GM12875 (cell line): ENCODE measurements around the gene CDH4.

Experiments used
- H3K4me3 ChIP-seq: one replicate; pipeline ENCODE4 v1.5.1; 2011; ENCODE audit warnings: low read depth, low read length, control low read depth
- TF ChIP-seq, protein P1 (sequence below): IDR thresholded peaks from 2 replicates; pipeline ENCODE4 v1.5.1; 2011; ENCODE audit warnings: low read depth, mild to moderate bottlenecking, control low read depth, inconsistent platforms, low read length, moderate library complexity, borderline replicate concordance; ENCODE audit not compliant: insufficient read depth

Gene CDH4

DNA sequence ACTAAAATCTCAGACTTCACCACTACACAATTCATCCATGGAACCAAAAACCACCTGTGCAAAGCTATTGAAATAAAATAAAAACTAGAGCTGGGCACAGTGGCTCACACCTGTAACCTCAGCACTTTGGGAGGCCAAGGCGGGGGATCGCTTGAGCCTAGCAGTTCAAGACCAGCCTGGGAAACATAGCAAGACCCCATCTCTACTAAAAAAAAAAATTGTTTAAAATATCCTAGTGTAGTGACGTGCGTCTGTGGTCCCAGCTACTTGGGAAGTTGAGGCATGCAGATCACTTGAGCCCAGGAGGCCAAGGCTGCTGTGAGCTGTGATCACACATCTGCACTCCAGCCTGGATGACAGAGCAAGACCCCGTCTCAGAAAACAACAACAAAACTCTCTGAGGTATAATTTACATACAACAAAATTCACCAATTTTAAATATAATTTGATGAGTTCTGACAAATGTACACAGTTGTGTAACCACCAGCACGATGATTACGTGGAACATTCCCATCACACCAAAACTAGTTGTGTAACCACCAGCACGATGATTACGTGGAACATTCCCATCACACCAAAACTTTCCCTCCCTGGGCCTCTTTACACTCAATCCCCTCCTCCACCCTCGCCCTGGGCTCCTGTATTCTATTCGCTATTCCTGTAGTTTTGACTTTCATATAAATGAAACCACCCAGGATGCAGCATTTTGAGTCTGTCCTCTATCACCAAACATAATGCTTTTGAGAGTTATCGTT is 706.1 kb downstream of the CDH4 start:
- no peak overlapping the region for H3K4me3 ChIP-seq
- TF ChIP-seq, protein P1, sequence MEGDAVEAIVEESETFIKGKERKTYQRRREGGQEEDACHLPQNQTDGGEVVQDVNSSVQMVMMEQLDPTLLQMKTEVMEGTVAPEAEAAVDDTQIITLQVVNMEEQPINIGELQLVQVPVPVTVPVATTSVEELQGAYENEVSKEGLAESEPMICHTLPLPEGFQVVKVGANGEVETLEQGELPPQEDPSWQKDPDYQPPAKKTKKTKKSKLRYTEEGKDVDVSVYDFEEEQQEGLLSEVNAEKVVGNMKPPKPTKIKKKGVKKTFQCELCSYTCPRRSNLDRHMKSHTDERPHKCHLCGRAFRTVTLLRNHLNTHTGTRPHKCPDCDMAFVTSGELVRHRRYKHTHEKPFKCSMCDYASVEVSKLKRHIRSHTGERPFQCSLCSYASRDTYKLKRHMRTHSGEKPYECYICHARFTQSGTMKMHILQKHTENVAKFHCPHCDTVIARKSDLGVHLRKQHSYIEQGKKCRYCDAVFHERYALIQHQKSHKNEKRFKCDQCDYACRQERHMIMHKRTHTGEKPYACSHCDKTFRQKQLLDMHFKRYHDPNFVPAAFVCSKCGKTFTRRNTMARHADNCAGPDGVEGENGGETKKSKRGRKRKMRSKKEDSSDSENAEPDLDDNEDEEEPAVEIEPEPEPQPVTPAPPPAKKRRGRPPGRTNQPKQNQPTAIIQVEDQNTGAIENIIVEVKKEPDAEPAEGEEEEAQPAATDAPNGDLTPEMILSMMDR: no peak

- TF ChIP-seq, protein P1: no peak
- no peak overlapping the region for H3K4me3 ChIP-seq
Measured at GRCh38 chr20:61958773-61959700, 707.0 kb downstream of the CDH4 start.

DNA sequence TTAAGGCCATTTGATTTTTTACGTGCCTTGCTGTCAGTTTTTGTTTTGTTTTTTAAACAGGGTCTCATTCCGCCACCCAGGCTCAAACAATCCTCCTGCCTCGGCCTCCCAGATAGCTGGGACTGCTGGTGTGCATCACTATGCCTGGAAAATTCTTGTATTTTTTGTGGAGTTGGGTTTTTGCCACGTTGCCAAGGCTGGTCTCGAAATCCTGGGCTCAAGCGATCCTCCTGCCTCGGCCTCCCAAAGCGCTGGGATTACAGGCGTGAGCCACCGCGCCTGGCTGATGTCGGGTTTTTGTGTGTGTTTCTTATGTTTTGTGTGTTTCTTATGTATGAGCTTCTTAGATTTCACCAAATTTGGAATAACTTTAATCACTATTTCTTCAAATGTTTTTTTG is 708.8 kb downstream of the CDH4 start:
- TF ChIP-seq, protein P1: no peak

GRCh38 chr20:61963149-61963548 is 711.1 kb downstream of the CDH4 start:
- TF ChIP-seq, protein P1: no peak

More for the DNA sequence above, 708.8 kb downstream of the CDH4 start:
- no peak overlapping the region for H3K4me3 ChIP-seq

GRCh38 chr20:61963885-61964674 is 712.0 kb downstream of the CDH4 start:
- TF ChIP-seq, protein P1: no peak

More at GRCh38 chr20:61963149-61963548, 711.1 kb downstream of the CDH4 start:
- H3K4me3 ChIP-seq: no peak overlapping the region

GRCh38 chr20:61964675-61965605 is 712.9 kb downstream of the CDH4 start:
- TF ChIP-seq, protein P1: no peak
- H3K4me3 ChIP-seq: no peak overlapping the region

More at GRCh38 chr20:61963885-61964674, 712.0 kb downstream of the CDH4 start:
- H3K4me3 ChIP-seq: no peak overlapping the region
